ENCODE measurements around the gene GAS2L2. TPM values are rescaled to one million over a fixed set of nuclear protein-coding genes. Genes with fewer than 3 reads are reported as not detected.

GAS2L2 gene
- total and polyA plus RNA-seq, 12 donors: 0.03 to 0.89 (median 0.14) TPM; not detected in 4

DNA sequence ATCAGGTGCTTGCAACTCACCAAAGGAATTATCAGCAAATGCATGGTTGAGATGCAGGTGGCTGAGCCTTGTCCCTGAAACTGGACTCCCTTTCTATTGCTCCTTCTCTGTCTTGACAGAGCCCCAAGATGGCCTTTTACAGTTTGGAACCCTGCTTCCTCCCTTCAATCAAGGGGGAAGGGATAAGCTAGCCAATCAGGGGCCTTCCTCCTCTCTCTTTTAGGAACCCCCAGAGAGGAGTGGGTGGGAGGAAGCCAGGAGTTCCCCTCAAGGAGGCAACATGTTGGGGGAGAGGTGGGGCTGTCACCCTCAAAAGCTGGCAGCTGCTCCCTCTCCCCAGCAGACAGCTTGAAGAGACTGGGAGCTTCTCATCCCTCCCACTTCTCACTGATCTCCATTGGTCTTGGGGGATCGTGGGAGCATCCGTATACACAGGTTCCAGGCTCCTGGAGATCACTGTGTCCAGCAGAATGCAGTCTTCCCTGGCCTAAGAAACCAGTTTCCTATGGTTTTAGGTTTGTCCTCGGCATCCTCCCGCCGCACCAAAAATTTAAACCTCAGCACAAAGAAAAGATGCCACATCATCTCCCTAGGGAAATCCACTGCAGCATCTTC, 14.4 kb downstream of the GAS2L2 start:
- TF ChIP-seq, protein P1, sequence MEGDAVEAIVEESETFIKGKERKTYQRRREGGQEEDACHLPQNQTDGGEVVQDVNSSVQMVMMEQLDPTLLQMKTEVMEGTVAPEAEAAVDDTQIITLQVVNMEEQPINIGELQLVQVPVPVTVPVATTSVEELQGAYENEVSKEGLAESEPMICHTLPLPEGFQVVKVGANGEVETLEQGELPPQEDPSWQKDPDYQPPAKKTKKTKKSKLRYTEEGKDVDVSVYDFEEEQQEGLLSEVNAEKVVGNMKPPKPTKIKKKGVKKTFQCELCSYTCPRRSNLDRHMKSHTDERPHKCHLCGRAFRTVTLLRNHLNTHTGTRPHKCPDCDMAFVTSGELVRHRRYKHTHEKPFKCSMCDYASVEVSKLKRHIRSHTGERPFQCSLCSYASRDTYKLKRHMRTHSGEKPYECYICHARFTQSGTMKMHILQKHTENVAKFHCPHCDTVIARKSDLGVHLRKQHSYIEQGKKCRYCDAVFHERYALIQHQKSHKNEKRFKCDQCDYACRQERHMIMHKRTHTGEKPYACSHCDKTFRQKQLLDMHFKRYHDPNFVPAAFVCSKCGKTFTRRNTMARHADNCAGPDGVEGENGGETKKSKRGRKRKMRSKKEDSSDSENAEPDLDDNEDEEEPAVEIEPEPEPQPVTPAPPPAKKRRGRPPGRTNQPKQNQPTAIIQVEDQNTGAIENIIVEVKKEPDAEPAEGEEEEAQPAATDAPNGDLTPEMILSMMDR (IDR thresholded peaks at IDR 0.05): no peak
- no peak overlapping the region for H3K4me3 ChIP-seq
- peaks cover 0 to 37% (median 29%) of the 10 kb centered on the region in 7 donors for H3K27me3 ChIP-seq
- H3K36me3 ChIP-seq: no peaks in the 10 kb centered on the region
- no peak for DNase-seq
- 88 to 95% methylated on average over 5 of the region's 5 CpGs for WGBS, 2 donors
- intact Hi-C loops (cut with DNase I): no loop called here
- no peak for ATAC-seq
- H3K4me1 ChIP-seq: peaks cover 0 to 12% (median 8%) of the 10 kb centered on the region in 9 donors
- H3K9me3 ChIP-seq: no peaks in the 10 kb centered on the region
- no peak overlapping the region for H3K27ac ChIP-seq

DNA sequence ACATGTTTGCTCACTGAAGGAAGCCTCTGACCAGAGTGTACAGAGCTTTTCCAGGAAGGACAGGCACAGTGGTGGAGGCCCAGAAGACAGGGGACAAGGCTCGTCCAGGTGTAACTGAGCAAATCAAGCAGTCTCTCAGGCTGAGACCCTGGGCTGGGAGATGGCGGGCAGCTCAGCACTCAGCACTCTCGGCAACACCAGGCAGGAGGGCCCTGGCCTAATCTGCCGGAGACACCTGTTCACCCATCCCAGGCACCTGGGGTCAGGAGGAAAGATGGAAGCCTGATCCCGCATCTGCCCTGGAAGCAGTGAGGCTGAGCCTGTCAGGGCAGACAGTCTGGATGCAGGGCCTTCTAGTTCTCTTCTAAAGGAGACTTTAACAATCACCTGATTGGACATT, 16.8 kb downstream of the GAS2L2 start:
- no peak overlapping the region for H3K4me3 ChIP-seq
- no peak for DNase-seq
- no peaks in the 10 kb centered on the region for H3K36me3 ChIP-seq
- H3K4me1 ChIP-seq: peaks cover 2 to 15% (median 7%) of the 10 kb centered on the region in 9 donors
- no peak for ATAC-seq
- H3K27me3 ChIP-seq: peaks cover 0 to 24% (median 6%) of the 10 kb centered on the region in 7 donors
- 92 to 96% methylated on average over 5 of the region's 5 CpGs for WGBS, 2 donors
- no peaks in the 10 kb centered on the region for H3K9me3 ChIP-seq
- TF ChIP-seq, protein P1 (IDR thresholded peaks at IDR 0.05): no peak
- H3K27ac ChIP-seq: no peak overlapping the region
- intact Hi-C loops (cut with DNase I): no loop called here

DNA sequence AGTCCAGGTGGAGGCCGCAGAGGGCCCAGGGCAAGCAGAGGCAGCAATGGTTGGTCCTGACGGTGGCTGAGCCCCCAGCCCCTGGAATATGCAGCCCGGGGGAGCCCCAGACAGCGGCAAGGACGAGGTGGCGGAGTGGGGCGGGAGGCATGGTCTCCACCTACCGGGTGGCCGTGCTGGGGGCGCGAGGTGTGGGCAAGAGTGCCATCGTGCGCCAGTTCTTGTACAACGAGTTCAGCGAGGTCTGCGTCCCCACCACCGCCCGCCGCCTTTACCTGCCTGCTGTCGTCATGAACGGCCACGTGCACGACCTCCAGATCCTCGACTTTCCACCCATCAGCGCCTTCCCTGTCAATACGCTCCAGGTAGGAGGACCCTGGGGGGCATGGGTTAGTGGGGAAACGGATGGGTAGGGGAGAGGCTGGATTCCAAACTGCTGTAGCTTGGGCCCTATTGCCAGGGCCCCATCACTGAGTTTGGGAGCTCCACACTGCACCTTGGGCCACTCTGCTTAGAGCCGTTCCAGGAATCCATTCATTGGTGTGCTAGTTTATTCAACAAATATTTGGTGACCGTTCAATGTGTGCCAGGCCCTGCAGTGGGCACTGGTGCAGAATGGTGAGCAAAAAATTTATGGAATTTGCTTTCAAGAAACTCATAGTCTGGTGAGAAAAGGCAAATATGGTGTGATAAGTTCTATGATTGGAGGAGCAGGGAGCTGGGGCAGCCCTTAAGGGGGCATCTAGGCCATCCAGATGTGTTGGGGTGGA, 17.8 kb downstream of the GAS2L2 start:
- Histone ChIP-seq H3K9me3 (no peaks in the 10 kb centered on the region), H3K27ac (no peak overlapping the region), H3K4me1 (peaks cover 7 to 20% (median 11%) of the 10 kb centered on the region in 9 donors), H3K4me3 (no peak overlapping the region), H3K36me3 (no peaks in the 10 kb centered on the region), H3K27me3 (peaks cover 0 to 18% (median 0%) of the 10 kb centered on the region in 7 donors)
- TF ChIP-seq, protein P1 (IDR thresholded peaks at IDR 0.05): no peak
- intact Hi-C loops (cut with DNase I): no loop called here
- DNase-seq (no peak), ATAC-seq (no peak)
- WGBS, 2 donors: 86 to 90% methylated on average over 29 of the region's 29 CpGs

DNA sequence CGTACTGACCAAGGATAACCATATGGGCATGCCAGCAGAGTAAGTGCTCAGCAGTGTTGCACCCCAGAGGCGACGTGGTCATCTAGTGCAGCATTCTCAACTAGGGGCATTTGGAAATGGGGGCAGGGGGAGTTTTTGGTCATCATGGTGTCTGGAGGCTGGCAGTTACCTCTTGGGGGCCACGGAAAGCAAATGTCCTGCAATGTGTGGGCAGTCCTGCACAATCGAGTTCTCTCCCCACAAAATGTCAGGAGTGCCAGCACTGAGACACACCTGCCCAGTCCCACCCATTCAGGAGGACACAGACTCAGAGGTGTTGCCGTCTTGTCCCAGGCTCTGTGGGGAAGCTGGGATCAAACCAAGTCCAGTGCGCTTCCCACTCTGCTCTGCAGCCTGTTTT, 18.6 kb downstream of the GAS2L2 start:
- intact Hi-C loops (cut with DNase I): loop anchor here in 1 of 10 donors (5.0 kb wide), 1 partner anchor 72 kb away; no protein-coding TSS in a partner anchor
- 88 to 90% methylated on average over 7 of the region's 7 CpGs for WGBS, 2 donors
- no peaks in the 10 kb centered on the region for H3K36me3 ChIP-seq
- H3K27me3 ChIP-seq: peaks cover 0 to 15% (median 0%) of the 10 kb centered on the region in 7 donors
- TF ChIP-seq, protein P1 (IDR thresholded peaks at IDR 0.05): no peak
- DNase-seq (no peak), ATAC-seq (no peak)
- no peak overlapping the region for H3K4me3 ChIP-seq
- H3K27ac ChIP-seq: no peak overlapping the region
- no peaks in the 10 kb centered on the region for H3K9me3 ChIP-seq
- peaks cover 7 to 22% (median 11%) of the 10 kb centered on the region in 9 donors for H3K4me1 ChIP-seq
